GM21529 (cell line): ENCODE results near the gene DNM3.
"Not testable (repeated sequence)": the region's sequence is repeated elsewhere in the genome, so short reads cannot be mapped to it uniquely, and the experiment has no call there.

ENCODE experiments used
- ATAC-seq: cut with Tn5 transposase; IDR thresholded peaks from one replicate; pipeline ENCODE4 v1.9.1; 2021; ENCODE audit not compliant: unreplicated experiment

The DNM3 gene

DNA sequence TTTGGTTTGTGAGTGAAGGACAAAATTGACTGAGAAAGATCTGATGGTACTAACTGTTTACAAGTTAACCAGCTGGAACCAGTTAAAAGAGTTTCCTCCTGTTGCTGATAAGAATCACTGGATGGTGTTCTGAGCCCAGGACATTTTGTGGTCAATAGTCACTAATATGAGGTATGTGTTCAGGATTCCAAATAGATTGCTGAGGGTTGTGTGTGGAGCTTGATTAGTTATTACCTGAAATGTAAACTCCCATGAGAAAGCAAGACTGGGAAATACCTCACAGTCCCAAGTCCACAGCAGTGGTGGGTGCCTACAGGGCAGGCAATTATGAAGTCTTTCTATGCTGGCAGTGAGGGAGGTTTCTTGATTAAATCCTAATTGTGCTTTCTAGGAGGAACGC is 164.6 kb downstream of the DNM3 start:
- no peak for ATAC-seq

DNA sequence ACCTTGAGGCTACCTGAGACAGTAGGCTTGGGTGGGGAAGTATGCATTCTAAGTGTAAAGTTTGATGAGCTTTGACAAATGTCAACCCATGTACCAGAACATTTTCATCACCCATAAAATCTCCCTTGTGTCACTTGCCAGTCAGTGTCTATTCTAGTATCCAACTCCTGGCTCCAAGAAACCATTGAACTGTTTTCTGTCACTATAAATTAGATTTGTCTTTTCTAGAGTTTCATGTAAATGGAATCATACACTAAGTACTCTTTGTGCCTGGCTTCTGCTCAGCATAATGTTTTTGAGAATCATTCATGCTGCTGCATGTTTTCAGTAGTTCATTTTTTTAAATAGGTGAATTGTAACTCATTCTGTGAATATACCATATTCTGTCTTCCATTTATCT is 165.4 kb downstream of the DNM3 start:
- ATAC-seq: no peak

DNA sequence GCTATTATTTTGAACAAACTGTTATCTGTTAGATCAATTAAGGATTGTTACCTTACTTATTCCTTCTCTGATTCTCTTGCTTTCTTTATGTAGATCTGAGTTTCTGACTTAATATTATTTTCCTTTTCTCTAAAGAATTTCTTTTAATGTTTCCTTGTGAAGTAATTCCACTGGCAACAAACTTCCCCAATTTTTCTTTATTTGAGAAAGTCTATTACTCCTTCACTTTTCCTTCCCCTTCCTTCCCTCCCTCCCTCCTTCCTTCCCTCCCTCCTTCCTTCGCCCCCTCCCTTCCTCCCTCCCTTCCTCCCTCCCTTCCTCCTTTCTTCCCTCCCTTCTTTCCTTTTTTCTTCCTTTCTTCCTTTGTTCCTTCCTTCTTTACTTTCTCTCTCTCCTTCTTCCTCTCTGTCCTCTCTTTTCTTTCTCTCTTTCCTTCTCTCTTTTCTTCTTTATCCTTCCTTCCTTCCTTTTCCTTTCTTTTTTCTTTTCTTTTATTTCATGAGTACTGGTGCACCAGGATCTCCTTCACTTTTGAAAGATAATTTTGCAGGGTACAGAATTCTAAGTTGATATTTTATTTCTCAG is 177.5 kb downstream of the DNM3 start:
- ATAC-seq: no peak

DNA sequence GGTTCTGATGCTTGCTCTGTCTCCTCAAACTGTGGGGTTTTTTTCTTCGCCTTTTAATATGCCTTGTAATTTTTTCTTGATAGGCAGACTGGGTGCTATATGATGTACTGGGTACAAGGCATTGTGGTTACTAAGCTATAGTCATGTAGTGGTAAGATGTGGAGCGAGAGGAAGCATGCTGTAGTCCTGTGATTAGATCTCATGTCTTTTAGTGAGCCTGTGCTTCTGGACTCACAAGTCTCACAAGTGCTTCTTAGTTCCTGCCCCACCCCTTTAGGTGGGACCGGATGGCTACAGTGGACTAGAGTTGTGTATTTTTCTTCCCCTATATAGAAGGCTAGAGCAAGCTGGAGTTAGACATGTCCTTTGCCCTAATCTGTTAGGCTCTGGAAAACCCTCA is 178.7 kb downstream of the DNM3 start:
- ATAC-seq: no peak

DNA sequence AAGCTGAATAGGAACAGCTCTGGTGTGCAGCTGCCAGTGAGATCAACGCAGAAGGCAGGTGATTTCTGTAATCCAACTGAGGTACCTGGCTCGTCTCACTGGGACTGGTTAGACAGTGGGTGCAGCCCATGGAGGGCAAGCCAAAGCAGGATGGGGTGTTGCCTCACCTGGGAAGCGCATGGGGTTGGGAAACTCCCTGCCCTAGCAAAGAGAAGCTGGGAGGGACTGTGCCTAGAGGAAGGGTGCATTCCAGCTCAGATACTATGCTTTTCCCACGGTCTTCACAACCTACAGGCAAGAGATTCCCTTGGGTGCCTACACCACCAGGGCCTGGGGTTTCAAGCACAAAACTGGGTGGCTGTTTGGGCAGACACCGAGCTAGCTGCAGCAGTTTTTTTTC is 183.2 kb downstream of the DNM3 start:
- no peak for ATAC-seq

DNA sequence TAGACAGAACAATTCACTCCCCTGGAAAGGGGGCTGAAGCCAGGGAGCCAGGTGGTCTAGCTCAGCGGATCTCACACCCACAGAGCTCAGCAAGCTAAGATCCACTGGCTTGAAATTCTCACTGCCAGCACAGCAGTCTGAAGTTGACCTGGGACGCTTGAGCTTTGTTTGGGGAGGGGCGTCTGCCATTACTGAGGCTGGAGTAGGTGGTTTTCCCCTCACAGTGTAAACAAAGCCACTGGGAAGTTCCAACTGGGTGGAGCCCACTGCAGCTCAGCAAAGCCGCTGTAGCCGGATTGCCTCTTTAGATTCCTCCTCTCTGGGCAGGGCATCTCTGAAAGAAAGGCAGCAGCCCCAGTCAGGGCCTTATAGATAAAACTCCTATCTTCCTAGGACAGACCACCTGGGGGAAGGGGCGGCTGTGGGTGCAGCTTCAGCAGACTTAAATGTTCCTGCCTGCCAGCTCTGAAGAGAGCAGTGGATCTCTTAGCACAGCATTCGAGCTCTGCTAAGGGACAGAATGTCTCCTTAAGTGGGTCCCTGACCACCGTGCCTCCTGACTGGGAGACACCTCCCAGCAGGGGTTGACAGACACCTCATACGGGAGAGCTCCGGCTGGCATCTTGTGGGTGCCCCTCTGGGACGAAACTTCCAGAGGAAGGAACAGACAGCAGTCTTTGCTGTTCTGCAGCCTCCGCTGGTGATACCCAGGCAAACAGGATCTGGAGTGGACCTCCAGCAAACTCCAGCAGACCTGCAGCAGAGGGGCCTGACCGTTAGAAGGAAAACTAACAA is 183.8 kb downstream of the DNM3 start:
- not testable (repeated sequence) for ATAC-seq

DNA sequence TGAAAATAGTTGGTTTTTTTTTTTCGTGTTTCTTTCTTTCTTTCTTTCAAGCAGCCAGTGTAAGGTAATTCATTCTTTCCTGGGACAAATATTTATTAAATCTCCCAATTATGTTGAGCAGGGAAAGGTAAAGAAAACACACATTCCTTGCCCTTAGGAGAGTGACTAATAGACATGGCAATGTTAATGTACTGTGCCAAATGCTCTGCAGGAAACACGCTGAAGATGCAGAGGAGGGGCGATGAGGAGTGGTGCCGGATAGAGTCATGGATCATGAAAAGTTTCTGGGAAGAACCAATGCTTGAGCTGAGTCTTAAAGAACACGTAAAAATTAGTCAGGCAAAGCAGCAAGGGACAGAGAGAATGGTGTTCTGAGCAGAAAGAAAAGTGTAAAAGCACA is 199.2 kb downstream of the DNM3 start:
- no peak for ATAC-seq

DNA sequence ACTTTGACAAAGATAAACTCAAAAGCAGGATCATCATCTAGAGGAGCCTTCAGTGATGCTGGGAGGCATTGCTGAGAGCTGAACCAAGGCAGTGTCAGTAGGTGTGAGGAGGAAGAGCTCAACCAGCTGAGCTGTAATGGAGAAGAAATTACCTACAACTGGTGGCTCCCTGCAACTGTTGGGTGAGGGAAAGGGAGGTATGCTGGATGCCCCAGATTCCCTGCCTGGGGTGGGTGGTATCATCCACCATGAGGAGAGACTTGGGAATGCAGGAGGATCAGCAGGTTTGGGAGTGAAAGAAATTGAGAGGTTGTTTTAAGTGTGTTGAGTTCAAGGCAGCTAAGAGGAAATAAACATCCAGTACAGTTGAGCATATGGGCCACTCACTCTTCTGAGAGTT is 199.8 kb downstream of the DNM3 start:
- ATAC-seq: no peak

DNA sequence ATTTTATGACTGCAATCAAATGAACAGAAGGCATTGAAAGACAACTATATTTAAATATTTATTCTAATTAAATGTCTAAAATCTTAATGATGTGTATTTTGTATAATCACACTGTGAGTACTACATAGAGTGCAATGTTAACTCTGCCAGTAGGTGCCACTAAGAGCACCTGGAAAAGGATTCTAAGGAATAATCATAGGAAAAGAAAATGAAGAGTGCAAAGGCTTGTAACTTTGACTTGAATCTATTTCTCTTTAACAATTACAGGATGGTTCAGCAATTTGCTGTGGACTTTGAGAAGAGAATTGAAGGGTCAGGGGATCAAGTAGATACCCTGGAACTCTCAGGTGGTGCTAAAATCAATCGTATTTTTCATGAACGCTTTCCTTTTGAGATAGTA is 200.4 kb downstream of the DNM3 start:
- ATAC-seq: no peak

DNA sequence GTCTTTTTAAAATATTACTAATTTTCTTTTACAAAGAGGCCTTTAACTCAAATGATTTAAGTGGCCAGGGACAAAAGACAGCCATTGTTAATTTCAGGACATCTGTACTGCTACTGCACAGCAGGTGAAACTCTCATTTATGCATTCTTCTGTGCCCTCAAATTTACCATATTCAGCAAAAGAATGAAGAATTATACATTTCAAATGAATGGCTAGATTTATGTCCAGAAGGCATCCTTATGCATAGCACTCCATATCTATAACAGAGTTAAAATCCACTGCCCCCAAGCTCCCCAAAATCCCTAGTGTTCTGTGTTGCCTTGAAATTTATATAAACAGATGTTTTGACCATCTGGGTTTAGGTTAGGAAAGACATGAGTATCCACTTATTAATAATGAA is 202.6 kb downstream of the DNM3 start:
- no peak for ATAC-seq

DNA sequence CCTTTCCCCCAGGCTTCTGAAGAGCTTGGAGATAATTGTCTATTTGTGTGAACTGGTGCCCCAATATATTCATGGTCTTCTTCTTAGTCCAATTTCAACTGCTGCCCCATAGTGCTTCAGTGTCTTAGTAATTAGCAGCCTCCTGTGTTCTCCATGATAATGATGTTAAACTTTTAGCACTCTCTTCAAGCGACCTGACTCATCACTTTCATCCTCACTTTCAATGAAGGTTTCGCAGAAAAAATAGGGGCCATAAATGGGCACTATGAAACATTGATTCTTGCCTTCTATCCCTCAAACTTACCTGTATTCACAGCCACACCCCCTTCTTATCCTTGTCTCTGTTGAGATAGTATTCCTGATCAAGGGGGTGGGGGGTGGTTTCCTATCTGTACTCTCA is 210.6 kb downstream of the DNM3 start:
- ATAC-seq: no peak

DNA sequence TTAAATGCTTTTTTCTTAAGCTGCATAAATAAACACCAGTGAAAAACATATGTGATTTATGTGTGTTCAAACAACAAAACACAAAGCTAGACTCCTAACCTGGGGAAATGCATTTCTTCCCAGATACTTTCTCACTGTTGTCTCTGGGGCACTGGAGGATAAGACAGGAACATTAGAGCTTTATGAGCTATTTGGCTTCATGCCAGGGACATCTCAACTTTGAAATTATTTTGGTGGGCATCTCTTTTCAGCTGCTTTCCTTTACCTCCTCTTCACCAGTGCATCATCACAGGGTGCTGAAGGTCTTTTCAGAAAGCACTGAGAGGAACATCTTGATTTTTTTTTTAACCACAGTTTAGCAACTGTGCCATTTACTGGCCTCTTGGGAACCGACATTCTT is 212.9 kb downstream of the DNM3 start:
- no peak for ATAC-seq

DNA sequence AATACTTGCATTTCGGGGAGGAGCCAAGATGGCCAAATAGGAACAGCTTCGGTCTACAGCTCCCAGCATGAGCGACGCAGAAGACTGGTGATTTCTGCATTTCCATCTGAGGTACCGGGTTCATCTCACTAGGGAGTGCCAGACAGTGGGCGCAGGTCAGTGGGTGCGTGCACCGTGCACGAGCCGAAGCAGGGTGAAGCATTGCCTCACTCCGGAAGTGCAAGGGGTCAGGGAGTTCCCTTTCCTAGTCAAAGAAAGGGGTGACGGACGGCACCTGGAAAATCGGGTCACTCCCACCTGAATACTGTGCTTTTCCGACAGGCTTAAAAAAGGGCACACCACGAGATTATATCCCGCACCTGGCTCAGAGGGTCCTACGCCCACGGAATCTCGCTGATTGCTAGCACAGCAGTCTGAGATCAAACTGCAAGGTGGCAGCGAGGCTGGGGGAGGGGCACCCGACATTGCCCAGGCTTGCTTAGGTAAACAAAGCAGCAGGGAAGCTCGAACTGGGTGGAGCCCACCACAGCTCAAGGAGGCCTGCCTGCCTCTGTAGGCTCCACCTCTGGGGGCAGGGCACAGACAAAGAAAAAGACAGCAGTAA is 214.6 kb downstream of the DNM3 start:
- ATAC-seq: not testable (repeated sequence)

DNA sequence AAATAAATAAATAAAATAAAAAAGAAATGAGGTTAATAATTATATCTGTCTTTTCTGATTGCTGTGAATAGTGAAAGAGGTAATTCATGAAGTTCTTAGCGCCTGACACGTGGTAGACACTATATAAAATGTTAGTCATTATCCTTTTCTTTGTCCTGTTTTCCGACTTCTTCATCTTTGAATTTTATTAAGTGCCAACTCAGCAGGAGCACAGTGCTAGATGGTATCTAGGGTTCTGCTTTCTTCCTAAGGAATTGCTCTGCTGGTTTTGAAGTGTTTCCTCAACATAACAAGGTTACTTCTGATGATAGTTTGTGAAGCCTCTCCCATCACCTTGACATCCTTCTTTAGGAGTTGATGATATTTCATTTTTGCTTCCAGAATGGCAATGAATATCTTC is 227.0 kb downstream of the DNM3 start:
- ATAC-seq: no peak

DNA sequence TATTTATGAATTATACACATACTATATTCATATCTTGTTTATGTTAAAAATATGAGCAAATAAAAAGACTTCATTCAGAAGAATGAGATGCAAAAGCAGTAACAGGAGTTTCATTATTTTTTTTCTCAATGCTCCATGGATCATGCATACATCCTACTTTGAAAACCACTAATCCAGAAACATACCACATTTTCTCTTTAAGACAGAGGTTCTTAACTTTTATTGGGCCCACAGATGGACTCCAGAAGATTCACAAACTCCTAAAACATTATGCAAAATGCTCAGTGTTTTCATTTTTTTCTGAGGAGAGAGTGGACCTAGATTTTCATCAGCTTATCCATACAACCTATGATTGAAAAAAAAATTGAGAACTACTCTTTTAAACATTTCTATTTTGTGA is 227.8 kb downstream of the DNM3 start:
- ATAC-seq: no peak

DNA sequence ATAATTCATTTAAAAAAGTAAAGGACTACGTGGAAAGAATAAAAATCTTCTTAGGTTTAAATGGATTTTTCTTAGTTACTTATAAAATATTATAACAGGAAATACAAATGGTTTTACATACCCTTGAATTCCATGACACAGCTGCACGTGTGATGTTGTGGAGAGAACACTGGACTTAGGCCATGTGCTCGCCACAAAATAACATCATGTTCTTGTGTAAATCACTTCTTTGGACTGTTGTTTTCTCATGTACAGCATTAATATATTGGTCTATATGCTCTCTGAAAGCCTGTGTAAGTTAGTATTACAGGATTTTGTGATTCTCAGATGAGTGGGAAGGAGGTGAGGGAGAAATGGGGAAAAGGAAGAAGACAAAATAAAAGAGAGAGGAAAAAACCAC is 228.2 kb downstream of the DNM3 start:
- no peak for ATAC-seq

DNA sequence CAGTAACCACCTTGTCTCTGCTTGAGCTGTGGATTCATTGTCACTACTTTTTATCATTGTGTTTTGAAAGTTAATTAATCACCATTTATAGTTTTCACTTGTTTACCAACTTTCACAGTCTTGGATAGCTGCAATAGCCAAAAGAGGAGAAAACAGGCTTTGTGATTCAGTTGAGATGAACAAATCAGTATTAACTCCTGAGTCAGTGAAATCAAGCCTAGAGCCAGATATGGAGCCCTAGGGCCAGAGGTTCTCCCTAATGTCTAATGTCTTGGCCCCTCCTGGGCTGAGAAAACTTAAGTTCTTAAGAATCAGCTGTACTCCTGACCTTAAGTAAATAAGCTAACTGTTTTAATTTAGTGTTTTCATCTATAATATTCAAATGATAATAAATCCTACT is 228.8 kb downstream of the DNM3 start:
- ATAC-seq: no peak

DNA sequence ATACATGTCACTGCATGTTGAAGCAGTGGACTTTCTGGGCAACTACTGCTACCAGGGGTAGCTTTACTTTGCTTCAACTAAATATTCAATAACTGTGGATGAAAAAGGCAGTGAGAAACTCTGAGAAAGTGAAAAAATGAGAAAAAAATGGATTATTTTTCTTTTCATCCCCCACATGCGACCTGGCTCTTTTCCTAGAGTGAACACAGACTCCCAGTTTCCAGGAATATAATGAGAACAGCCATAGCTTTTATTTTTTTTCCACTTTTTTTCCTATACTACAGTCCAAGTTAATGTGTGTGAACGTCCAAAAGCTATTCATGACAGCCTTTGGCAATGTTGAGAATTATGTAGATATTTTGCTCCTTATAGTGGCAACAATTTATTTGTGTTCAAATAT is 230.4 kb downstream of the DNM3 start:
- ATAC-seq: no peak

DNA sequence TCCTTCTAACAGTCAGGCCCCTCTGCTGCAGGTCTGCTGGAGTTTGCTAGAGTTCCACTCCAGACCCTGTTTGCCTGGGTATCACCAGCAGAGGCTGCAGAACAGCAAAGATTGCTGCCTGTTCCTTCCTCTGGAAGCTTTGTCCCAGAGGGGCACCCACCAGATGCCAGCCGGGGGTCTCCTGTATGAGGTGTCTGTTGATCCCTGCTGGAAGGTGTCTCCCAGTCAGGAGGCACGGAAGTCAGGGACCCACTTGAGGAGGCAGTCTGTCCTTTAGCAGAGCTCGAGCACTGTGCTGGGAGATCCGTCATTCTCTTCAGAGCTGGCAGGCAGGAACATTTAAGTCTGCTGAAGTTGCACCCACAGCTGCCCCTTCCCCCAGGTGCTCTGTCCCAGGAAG is 238.6 kb downstream of the DNM3 start:
- not testable (repeated sequence) for ATAC-seq

DNA sequence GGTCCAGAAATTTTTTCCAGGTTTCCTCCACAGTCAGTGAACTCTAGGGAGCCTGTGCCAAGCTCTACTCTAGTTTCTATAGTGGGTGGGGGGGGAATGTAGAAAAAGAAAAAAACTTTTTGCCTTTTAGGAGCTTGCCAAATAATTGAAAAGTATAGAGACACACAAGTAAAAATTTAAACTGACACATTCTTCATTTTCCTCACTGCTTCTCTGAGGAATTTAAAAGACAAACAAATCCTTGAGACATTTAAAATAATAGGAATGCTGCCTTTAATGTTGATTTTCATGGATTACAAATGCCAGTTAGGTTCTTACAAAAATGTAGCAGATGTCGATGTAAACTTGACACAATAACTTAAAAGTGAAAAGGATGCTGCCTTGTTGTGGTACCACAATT is 241.9 kb downstream of the DNM3 start:
- ATAC-seq: no peak

DNA sequence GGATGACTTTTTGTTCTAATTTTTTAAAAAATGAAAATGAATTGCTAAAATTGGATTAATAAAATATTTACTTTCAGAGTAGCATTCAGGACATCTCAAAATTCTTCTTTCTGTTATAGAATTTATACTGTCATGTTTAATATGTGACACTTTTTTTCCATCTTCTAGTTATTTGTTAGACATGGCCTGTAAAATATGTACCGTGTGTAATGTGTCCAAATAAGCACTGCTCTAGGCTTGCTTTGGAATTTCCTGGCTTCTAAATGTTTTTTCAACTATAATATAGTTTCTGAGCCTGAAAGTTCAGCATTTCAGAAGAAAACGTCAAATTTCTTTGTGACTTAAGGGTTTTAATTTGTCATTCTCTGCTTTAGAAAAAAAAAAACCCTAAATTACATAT is 243.6 kb downstream of the DNM3 start:
- ATAC-seq: no peak

DNA sequence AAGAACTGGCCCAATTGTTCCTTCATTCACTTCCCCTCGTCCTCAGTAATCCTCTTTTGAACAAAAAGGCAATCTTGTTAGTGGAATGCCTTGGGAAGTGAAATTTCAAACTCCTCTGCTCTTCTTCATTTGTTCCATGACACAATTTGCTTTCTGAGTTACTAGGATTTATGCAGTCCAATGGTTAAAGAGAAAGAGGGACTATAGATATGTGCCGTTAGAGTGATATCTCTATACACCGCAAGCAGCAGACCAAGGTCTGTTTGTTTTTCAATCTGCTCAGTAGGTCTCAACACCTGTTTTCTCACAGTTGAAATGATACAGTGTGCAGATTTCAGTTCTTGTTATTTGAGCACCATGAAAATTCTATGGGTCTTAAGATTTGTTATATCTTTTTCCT is 244.0 kb downstream of the DNM3 start:
- ATAC-seq: no peak

DNA sequence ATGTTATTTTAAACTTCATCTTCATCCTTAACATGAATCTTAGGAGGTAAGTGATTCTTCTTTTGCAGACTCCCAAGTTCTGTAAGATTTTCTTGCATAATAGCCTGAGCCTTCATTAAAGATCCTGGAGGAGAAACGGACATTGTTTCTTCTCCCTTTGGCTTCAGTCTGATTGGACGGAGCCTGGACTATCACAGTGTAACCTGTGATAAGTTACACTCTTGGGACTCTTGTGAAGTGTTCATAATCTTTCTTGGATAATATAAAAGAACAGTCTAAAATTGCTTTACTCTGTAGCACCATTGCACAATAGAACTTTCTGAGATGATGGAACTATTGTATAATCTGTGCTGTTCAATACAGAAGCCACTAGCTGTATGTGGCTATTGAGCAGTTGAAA is 244.8 kb downstream of the DNM3 start:
- no peak for ATAC-seq
